Vagina (tissue), 2 donors: Measurements from ENCODE around the gene R3HDM2. TPM values are rescaled to one million over a fixed set of nuclear protein-coding genes. Genes with fewer than 3 reads are reported as not detected.
"Not testable (repeated sequence)": the region's sequence is repeated elsewhere in the genome, so short reads cannot be mapped to it uniquely, and the experiment has no call there.

Experiments
- DNase-seq, 2 donors: peaks; one replicate each; pipeline ENCODE4 v3.0.0-alpha.2; 2017; ENCODE audit errors: extremely low spot score in 2 of 2
- H3K27ac ChIP-seq: fragments of 200-600 bp; sonication (generic); one replicate; pipeline ENCODE4 v1.5.1; 2019
- H3K27me3 ChIP-seq: fragments of 200-600 bp; sonication (generic); one replicate; pipeline ENCODE4 v1.5.1; 2019
- H3K36me3 ChIP-seq, 2 donors: fragments of 200-600 bp; sonication (generic); one replicate each; pipeline ENCODE4 v1.5.1; 2017 to 2019
- H3K4me1 ChIP-seq: fragments of 200-600 bp; sonication (generic); one replicate; pipeline ENCODE4 v1.5.1; 2019
- H3K4me3 ChIP-seq, 2 donors: fragments of 200-600 bp; sonication (generic); 1 replicate in 1 of 2; 2 replicates in 1 of 2; pipeline ENCODE4 v1.5.1; 2016 to 2019
- H3K9me3 ChIP-seq: fragments of 200-600 bp; sonication (generic); one replicate; pipeline ENCODE4 v1.5.1; 2019
- POLR2A ChIP-seq, 2 donors: fragments of 450-650 bp; IDR thresholded peaks; one replicate each; pipeline ENCODE4 v1.6.1; 2017; ENCODE audit warnings: antibody characterized with exemption in 2 of 2, mild to moderate bottlenecking in 2 of 2, moderate library complexity in 2 of 2
- POLR2AphosphoS5 ChIP-seq, 2 donors: sonication (generic); formaldehyde crosslinking; IDR thresholded peaks; one replicate each; pipeline ENCODE4 v1.9.0; 2017; ENCODE audit warnings: antibody characterized with exemption in 2 of 2, mild to moderate bottlenecking in 2 of 2, low read depth in 1 of 2; ENCODE audit not compliant: insufficient read depth in 1 of 2
- intact Hi-C: fragments of 100-400 bp; cut with DNase I; formaldehyde crosslinking; loops from one replicate; pipeline ENCODE4 v1.15.1; 2023
- total RNA-seq: library from RNA; depleted of rRNA; stranded (reverse); fragments of >200 nt; gene quantifications from one replicate; pipeline ENCODE4 v1.2.3, GENCODE V29; 2016
- TF ChIP-seq, protein P1 (sequence below), 3 experiments: fragments of 450-650 bp in 2 of 3; fragments of 200-600 bp in 1 of 3; sonication (generic) in 1 of 3; IDR thresholded peaks; one replicate each; pipeline ENCODE4 v1.5.1; 2017 to 2019; ENCODE audit warnings: antibody characterized with exemption in 3 of 3, mild to moderate bottlenecking in 2 of 3, moderate library complexity in 2 of 3

The R3HDM2 gene
- total RNA-seq, 1 donor from 2014 or later: 44.2 TPM

DNA sequence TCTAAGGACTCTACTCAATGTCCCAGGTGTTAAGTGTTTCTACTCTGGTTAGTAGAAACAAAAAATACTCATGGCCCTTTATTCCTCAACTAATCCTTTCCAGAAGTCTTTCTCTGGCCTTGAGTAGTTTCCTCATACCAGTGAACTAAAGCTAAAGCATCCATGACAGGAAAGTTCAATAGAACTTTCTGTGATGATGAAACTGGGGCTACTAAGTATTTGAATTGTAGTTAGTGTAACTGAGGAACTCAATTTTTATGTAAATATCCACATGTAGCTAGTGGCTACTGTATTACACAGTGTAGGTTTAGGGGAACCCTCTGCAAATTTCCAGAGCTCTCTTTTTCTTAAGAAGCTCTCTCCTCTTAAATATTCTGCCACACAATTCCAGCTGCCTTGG lies 63.7 kb downstream of the R3HDM2 start:
- Histone ChIP-seq H3K27me3 (no peaks in the 10 kb centered on the region), H3K9me3 (no peaks in the 10 kb centered on the region), H3K4me1 (peaks cover 9% of the 10 kb centered on the region), H3K36me3 (no peaks in the 10 kb centered on the region), H3K4me3 (no peak overlapping the region), H3K27ac (no peak overlapping the region)
- intact Hi-C loops: no loop called here
- no peak for DNase-seq
- TF ChIP-seq POLR2A (IDR thresholded peaks at IDR 0.05) (no peak), POLR2AphosphoS5 (IDR thresholded peaks at IDR 0.05; ENCODE audit: insufficient read depth in 1 of 2, low read depth in 1 of 2) (no peak)
- TF ChIP-seq, protein P1, sequence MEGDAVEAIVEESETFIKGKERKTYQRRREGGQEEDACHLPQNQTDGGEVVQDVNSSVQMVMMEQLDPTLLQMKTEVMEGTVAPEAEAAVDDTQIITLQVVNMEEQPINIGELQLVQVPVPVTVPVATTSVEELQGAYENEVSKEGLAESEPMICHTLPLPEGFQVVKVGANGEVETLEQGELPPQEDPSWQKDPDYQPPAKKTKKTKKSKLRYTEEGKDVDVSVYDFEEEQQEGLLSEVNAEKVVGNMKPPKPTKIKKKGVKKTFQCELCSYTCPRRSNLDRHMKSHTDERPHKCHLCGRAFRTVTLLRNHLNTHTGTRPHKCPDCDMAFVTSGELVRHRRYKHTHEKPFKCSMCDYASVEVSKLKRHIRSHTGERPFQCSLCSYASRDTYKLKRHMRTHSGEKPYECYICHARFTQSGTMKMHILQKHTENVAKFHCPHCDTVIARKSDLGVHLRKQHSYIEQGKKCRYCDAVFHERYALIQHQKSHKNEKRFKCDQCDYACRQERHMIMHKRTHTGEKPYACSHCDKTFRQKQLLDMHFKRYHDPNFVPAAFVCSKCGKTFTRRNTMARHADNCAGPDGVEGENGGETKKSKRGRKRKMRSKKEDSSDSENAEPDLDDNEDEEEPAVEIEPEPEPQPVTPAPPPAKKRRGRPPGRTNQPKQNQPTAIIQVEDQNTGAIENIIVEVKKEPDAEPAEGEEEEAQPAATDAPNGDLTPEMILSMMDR (IDR thresholded peaks at IDR 0.05): no peak

DNA sequence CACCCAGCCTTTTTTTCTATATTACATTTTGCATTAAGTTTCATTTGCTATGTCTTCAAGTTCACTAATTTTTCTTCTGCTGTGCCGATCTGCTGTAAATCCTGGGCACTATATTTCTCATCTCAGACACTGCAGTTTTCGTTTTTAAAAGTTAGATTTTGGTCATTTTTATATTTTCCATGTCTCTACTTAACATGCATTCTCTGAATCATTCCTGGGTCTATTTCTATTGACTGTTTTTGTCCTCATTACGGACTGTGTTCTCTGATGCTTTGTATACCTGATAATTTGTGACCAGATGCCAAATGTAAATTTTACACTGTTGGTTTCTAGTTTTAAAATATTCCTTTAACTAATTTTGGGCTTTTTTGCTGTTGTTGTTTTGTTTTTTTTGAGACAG lies 64.5 kb downstream of the R3HDM2 start:
- Histone ChIP-seq H3K27ac (no peak overlapping the region), H3K9me3 (no peaks in the 10 kb centered on the region), H3K4me1 (peaks cover 9% of the 10 kb centered on the region), H3K27me3 (no peaks in the 10 kb centered on the region), H3K36me3 (no peaks in the 10 kb centered on the region), H3K4me3 (no peak overlapping the region)
- no peak for TF ChIP-seq POLR2A (IDR thresholded peaks at IDR 0.05)
- TF ChIP-seq, protein P1 (IDR thresholded peaks at IDR 0.05): no peak
- no peak for TF ChIP-seq POLR2AphosphoS5 (IDR thresholded peaks at IDR 0.05; ENCODE audit: insufficient read depth in 1 of 2, low read depth in 1 of 2)
- no peak for DNase-seq
- intact Hi-C loops: no loop called here

DNA sequence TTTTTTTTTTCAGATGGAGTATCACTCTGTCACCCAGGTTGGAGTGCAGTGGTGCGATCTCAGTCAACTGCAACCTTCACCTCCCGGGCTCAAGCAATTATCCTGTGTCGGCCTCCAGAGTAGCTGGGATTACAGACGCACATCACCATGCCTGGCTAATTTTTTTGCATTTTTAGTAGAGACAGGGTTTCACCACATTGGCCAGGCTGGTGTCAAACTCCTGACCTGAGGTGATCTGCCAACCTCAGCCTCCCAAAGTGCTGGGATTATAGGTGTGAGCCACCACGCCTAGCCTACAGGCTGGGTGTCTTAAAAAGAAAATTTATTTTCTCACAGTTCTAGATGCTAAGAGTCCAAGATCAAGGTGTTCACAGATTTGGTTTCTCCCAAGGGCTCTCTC lies 66.7 kb downstream of the R3HDM2 start:
- H3K27me3 ChIP-seq, H3K4me1 ChIP-seq, intact Hi-C loops, H3K27ac ChIP-seq, H3K36me3 ChIP-seq, H3K4me3 ChIP-seq, H3K9me3 ChIP-seq, DNase-seq: not testable (repeated sequence)

DNA sequence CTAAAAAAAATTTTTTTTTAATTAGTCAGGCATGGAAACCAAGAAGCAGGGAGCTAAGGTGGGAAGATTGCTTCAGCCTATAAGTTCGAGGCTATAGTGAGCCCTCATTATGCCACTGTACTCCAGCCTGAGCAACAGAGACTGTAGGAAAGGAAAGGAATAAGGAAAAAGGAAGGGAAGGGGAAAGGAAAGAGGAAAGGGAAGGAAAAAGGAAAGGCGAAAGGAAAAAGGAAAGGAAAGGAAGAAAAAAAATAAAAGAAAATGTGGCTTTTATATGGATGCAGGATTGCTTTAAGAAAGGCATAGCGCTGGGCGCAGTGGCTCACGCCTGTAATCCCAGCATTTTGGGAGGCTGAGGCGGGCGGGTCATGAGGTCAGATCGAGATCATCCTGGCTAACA lies 70.4 kb downstream of the R3HDM2 start:
- Histone ChIP-seq H3K27ac (no peak overlapping the region), H3K9me3 (no peaks in the 10 kb centered on the region), H3K36me3 (no peaks in the 10 kb centered on the region), H3K4me1 (no peaks in the 10 kb centered on the region), H3K4me3 (no peak overlapping the region), H3K27me3 (no peaks in the 10 kb centered on the region)
- intact Hi-C loops: no loop called here
- no peak for DNase-seq
- TF ChIP-seq POLR2AphosphoS5 (IDR thresholded peaks at IDR 0.05; ENCODE audit: insufficient read depth in 1 of 2, low read depth in 1 of 2) (no peak), POLR2A (IDR thresholded peaks at IDR 0.05) (no peak)
- TF ChIP-seq, protein P1 (IDR thresholded peaks at IDR 0.05): no peak

DNA sequence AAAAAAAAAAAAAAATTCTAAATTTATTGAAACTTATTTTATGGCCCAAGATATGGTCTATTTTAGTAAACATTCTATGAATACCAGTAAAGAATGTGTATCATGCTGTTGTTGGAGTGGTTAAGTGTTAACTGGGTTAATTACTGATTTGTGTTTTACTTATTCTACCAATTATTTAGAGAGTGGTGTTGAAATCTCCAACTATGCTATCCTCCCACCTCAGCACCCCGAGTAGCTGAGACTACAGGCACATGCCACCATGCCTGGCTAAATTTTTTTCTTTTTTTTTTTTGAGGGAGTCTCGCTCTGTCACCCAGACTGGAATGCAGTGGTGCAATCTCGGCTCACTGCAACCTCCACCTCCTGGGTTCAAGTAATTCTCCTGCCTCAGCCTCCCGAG lies 72.2 kb downstream of the R3HDM2 start:
- intact Hi-C loops: no loop called here
- H3K4me3 ChIP-seq: no peak overlapping the region
- TF ChIP-seq POLR2A (IDR thresholded peaks at IDR 0.05) (no peak), POLR2AphosphoS5 (IDR thresholded peaks at IDR 0.05; ENCODE audit: insufficient read depth in 1 of 2, low read depth in 1 of 2) (no peak)
- TF ChIP-seq, protein P1 (IDR thresholded peaks at IDR 0.05): no peak
- no peaks in the 10 kb centered on the region for H3K9me3 ChIP-seq
- H3K36me3 ChIP-seq: no peaks in the 10 kb centered on the region
- no peaks in the 10 kb centered on the region for H3K4me1 ChIP-seq
- no peak for DNase-seq
- H3K27me3 ChIP-seq: no peaks in the 10 kb centered on the region
- H3K27ac ChIP-seq: no peak overlapping the region

DNA sequence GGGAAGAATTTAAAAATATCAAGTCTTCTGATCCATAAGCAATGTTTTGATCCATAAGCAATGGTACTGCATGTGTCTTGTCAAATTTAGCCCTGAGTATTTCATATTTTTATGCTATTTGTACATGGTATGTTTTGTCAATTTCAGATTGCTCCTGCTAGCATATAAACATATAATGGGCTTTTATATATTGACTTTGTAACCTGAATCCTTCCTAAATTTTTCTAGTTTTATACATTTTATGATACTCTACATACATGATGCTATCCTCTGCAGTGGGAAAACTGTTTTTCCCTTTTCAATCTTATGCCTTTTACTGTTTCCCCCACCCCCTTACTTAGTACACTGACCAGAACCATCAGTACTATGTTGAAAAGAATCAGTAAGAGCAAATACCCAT lies 75.1 kb downstream of the R3HDM2 start:
- TF ChIP-seq, protein P1 (IDR thresholded peaks at IDR 0.05): no peak
- TF ChIP-seq POLR2AphosphoS5 (IDR thresholded peaks at IDR 0.05; ENCODE audit: insufficient read depth in 1 of 2, low read depth in 1 of 2) (no peak), POLR2A (IDR thresholded peaks at IDR 0.05) (no peak)
- H3K27me3 ChIP-seq: no peaks in the 10 kb centered on the region
- no peak overlapping the region for H3K27ac ChIP-seq
- no peaks in the 10 kb centered on the region for H3K36me3 ChIP-seq
- intact Hi-C loops: no loop called here
- no peak overlapping the region for H3K4me3 ChIP-seq
- no peaks in the 10 kb centered on the region for H3K9me3 ChIP-seq
- DNase-seq: no peak
- H3K4me1 ChIP-seq: no peaks in the 10 kb centered on the region
